ENCODE results near the gene PRAMEF12. TPM values are rescaled to one million over a fixed set of nuclear protein-coding genes. Genes with fewer than 3 reads are reported as not detected.
"Not testable (repeated sequence)": the region's sequence is repeated elsewhere in the genome, so short reads cannot be mapped to it uniquely, and the experiment has no call there.

The PRAMEF12 gene
- total and polyA plus RNA-seq, 8 donors, result not detected

DNA sequence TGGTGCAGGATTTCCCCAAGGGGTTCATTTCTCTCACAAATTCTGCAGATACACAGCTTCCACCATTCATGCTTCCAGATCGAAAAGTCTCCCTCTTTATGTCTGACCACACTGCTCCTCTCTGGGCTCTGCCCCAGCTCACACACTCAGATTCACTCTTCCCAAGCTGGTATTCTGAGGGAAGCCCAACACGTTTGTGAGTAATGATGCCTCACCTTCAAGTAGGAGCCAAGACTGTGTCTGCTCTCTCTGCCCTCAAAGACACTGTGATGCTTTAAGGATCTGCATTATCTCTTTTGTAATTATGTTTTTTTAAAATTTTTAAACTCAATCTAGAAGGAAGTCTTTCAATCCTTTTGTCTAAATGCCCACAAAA is 37.9 kb downstream of the PRAMEF12 start:
- WGBS, 2 donors, result 44 to 51% methylated on average over 2 of the region's 2 CpGs
- DNase-seq (no peak), ATAC-seq (no peak), FAIRE-seq (no peak)
- H3K4me3 ChIP-seq, result no peak overlapping the region
- no peaks in the 10 kb centered on the region for H3K27me3 ChIP-seq
- H3K27ac ChIP-seq, result no peak overlapping the region
- H3K9me3 ChIP-seq, result no peaks in the 10 kb centered on the region
- H3K36me3 ChIP-seq, result no peaks in the 10 kb centered on the region
- TF ChIP-seq, protein P1, sequence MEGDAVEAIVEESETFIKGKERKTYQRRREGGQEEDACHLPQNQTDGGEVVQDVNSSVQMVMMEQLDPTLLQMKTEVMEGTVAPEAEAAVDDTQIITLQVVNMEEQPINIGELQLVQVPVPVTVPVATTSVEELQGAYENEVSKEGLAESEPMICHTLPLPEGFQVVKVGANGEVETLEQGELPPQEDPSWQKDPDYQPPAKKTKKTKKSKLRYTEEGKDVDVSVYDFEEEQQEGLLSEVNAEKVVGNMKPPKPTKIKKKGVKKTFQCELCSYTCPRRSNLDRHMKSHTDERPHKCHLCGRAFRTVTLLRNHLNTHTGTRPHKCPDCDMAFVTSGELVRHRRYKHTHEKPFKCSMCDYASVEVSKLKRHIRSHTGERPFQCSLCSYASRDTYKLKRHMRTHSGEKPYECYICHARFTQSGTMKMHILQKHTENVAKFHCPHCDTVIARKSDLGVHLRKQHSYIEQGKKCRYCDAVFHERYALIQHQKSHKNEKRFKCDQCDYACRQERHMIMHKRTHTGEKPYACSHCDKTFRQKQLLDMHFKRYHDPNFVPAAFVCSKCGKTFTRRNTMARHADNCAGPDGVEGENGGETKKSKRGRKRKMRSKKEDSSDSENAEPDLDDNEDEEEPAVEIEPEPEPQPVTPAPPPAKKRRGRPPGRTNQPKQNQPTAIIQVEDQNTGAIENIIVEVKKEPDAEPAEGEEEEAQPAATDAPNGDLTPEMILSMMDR (IDR thresholded peaks at IDR 0.05), result no peak
- intact Hi-C loops (cut with DNase I), result no loop called here
- no peaks in the 10 kb centered on the region for H3K4me1 ChIP-seq

DNA sequence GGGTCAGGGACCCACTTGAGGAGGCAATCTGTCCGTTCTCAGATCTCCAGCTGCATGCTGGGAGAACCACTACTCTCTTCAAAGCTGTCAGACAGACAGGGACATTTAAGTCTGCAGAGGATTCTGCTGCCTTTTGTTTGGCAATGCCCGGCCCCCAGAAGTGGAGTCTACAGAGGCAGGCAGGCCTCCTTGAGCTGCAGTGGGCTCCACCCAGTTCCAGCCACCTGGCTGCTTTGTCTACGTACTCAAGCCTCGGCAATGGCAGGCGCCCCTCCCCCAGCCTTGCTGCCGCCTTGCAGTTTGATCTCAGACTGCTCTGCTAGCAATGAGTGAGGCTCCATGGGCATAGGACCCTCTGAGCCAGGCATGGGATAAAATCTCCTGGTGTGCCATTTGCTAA is 45.5 kb downstream of the PRAMEF12 start:
- H3K4me1 ChIP-seq; ATAC-seq; intact Hi-C loops (cut with DNase I); DNase-seq; H3K9me3 ChIP-seq; H3K36me3 ChIP-seq; H3K27me3 ChIP-seq; H3K27ac ChIP-seq; H3K4me3 ChIP-seq; FAIRE-seq: not testable (repeated sequence)
- 40 to 56% methylated on average over 6 of the region's 6 CpGs for WGBS, 2 donors

Other genes starting within 250 kb of the PRAMEF12 start
- 10 to 100 TPM; 51.3 to 98.6 (median 71.0) TPM for gene DHRS3, start 155.5 kb upstream of the PRAMEF12 start, total RNA-seq
- gene DHRS3, start 155.5 kb upstream of the PRAMEF12 start, polyA plus RNA-seq, result 10 to 100 TPM; 47.7 to 48.2 TPM
- not detected for gene AADACL4, start 129.7 kb upstream of the PRAMEF12 start, total RNA-seq
- gene AADACL4, start 129.7 kb upstream of the PRAMEF12 start, polyA plus RNA-seq, result not detected
- not detected for gene AADACL3, start 57.6 kb upstream of the PRAMEF12 start, total RNA-seq
- under 1 TPM in 1 of 2 donors, not detected in 1; 0.02 TPM for gene AADACL3, start 57.6 kb upstream of the PRAMEF12 start, polyA plus RNA-seq
- under 1 TPM in 2 of 6 donors, not detected in 4; 0.19 to 0.26 TPM for gene CFAP107, start 27.5 kb upstream of the PRAMEF12 start, total RNA-seq
- under 1 TPM in 1 of 2 donors, not detected in 1; 0.92 TPM for gene CFAP107, start 27.5 kb upstream of the PRAMEF12 start, polyA plus RNA-seq
- gene PRAMEF1, start 17.7 kb downstream of the PRAMEF12 start, total RNA-seq, result not detected
- not detected for gene PRAMEF1, start 17.7 kb downstream of the PRAMEF12 start, polyA plus RNA-seq
- gene PRAMEF11, start 57.7 kb downstream of the PRAMEF12 start, total RNA-seq, result not detected
- not detected for gene PRAMEF11, start 57.7 kb downstream of the PRAMEF12 start, polyA plus RNA-seq
- gene HNRNPCL1, start 75.0 kb downstream of the PRAMEF12 start, total RNA-seq, result not detected
- not detected for gene HNRNPCL1, start 75.0 kb downstream of the PRAMEF12 start, polyA plus RNA-seq
- not detected for gene PRAMEF2, start 83.3 kb downstream of the PRAMEF12 start, total RNA-seq
- gene PRAMEF2, start 83.3 kb downstream of the PRAMEF12 start, polyA plus RNA-seq, result not detected
- not detected for gene PRAMEF4, start 112.5 kb downstream of the PRAMEF12 start, total RNA-seq
- not detected for gene PRAMEF4, start 112.5 kb downstream of the PRAMEF12 start, polyA plus RNA-seq
- gene PRAMEF10, start 124.5 kb downstream of the PRAMEF12 start, total RNA-seq, result not detected
- gene PRAMEF10, start 124.5 kb downstream of the PRAMEF12 start, polyA plus RNA-seq, result not detected
- not detected for gene PRAMEF7, start 142.9 kb downstream of the PRAMEF12 start, total RNA-seq
- gene PRAMEF7, start 142.9 kb downstream of the PRAMEF12 start, polyA plus RNA-seq, result not detected
- not detected for gene PRAMEF6, start 173.8 kb downstream of the PRAMEF12 start, total RNA-seq
- gene PRAMEF6, start 173.8 kb downstream of the PRAMEF12 start, polyA plus RNA-seq, result not detected

Data from pancreas (tissue), 10 donors.